Nephron (organoid): ENCODE measurements around the gene NDST1.

Experiments
- H3K27ac Mint-ChIP-seq, 3 experiments: 2 replicates each; pipeline ENCODE4 v1.8.0; 2020; ENCODE audit warnings: mixed read lengths in 3 of 3, mild to moderate bottlenecking in 2 of 3, moderate library complexity in 1 of 3
- H3K27me3 Mint-ChIP-seq: 2 replicates; pipeline ENCODE4 v1.8.0; 2021; ENCODE audit warnings: low read depth, mild to moderate bottlenecking, moderate library complexity, mixed read lengths
- H3K36me3 Mint-ChIP-seq: 2 replicates; pipeline ENCODE4 v1.8.0; 2020; ENCODE audit warnings: low read depth, mixed read lengths
- H3K4me1 Mint-ChIP-seq: 2 replicates; pipeline ENCODE4 v1.8.0; 2020; ENCODE audit warnings: mixed read lengths
- H3K4me3 Mint-ChIP-seq, 3 experiments: 2 replicates each; pipeline ENCODE4 v1.8.0; 2020; ENCODE audit warnings: mild to moderate bottlenecking in 3 of 3, mixed read lengths in 3 of 3, moderate library complexity in 2 of 3
- H3K9me3 Mint-ChIP-seq: 2 replicates; pipeline ENCODE4 v1.8.0; 2020; ENCODE audit warnings: mixed read lengths
- CTCF ChIP-seq, 3 experiments: fragments of 200-600 bp; sonication (generic); IDR thresholded peaks; one replicate each; pipeline ENCODE4 v1.5.0; 2021; ENCODE audit warnings: antibody characterized with exemption in 3 of 3; ENCODE audit not compliant: unreplicated experiment in 3 of 3

Gene NDST1

GRCh38 chr5:150556106-150556505, 48.2 kb downstream of the NDST1 start:
- H3K27me3 Mint-ChIP-seq = no peaks in the 10 kb centered on the region
- H3K36me3 Mint-ChIP-seq = peaks cover 23% of the 10 kb centered on the region
- TF ChIP-seq CTCF (IDR thresholded peaks at IDR 0.05; ENCODE audit: unreplicated experiment in 3 of 3) = no peak
- H3K4me3 Mint-ChIP-seq = no peak overlapping the region
- H3K4me1 Mint-ChIP-seq = peaks cover 15% of the 10 kb centered on the region
- H3K27ac Mint-ChIP-seq = no peak overlapping the region
- no peaks in the 10 kb centered on the region for H3K9me3 Mint-ChIP-seq

- H3K27ac Mint-ChIP-seq = peak overlapping the region in 1 of 3 experiments; percentile 26
- peaks cover 15% of the 10 kb centered on the region for H3K36me3 Mint-ChIP-seq
- no peak for TF ChIP-seq CTCF (IDR thresholded peaks at IDR 0.05; ENCODE audit: unreplicated experiment in 3 of 3)
- H3K4me3 Mint-ChIP-seq = no peak overlapping the region
- peaks cover 15% of the 10 kb centered on the region for H3K4me1 Mint-ChIP-seq
- H3K27me3 Mint-ChIP-seq = no peaks in the 10 kb centered on the region
- H3K9me3 Mint-ChIP-seq = no peaks in the 10 kb centered on the region
Measured at GRCh38 chr5:150556859-150557508, 49.1 kb downstream of the NDST1 start.

- no peak for TF ChIP-seq CTCF (IDR thresholded peaks at IDR 0.05; ENCODE audit: unreplicated experiment in 3 of 3)
- Mint-ChIP-seq H3K4me3 (no peak overlapping the region), H3K27ac (no peak overlapping the region), H3K9me3 (no peaks in the 10 kb centered on the region), H3K4me1 (peaks cover 15% of the 10 kb centered on the region), H3K36me3 (peaks cover 9% of the 10 kb centered on the region), H3K27me3 (no peaks in the 10 kb centered on the region)
Measured at GRCh38 chr5:150557509-150557872, 49.6 kb downstream of the NDST1 start.

- Mint-ChIP-seq H3K9me3 (peaks cover 4% of the 10 kb centered on the region), H3K4me3 (no peak overlapping the region), H3K27me3 (no peaks in the 10 kb centered on the region), H3K4me1 (peaks cover 15% of the 10 kb centered on the region), H3K27ac (no peak overlapping the region), H3K36me3 (peaks cover 11% of the 10 kb centered on the region)
- TF ChIP-seq CTCF (IDR thresholded peaks at IDR 0.05; ENCODE audit: unreplicated experiment in 3 of 3) = no peak
Measured at GRCh38 chr5:150558088-150558621, 50.2 kb downstream of the NDST1 start.

GRCh38 chr5:150559088-150559487, 51.2 kb downstream of the NDST1 start:
- no peaks in the 10 kb centered on the region for H3K27me3 Mint-ChIP-seq
- H3K4me3 Mint-ChIP-seq = no peak overlapping the region
- no peak overlapping the region for H3K27ac Mint-ChIP-seq
- H3K36me3 Mint-ChIP-seq = peaks cover 11% of the 10 kb centered on the region
- TF ChIP-seq CTCF (IDR thresholded peaks at IDR 0.05; ENCODE audit: unreplicated experiment in 3 of 3) = no peak
- peaks cover 15% of the 10 kb centered on the region for H3K4me1 Mint-ChIP-seq
- peaks cover 4% of the 10 kb centered on the region for H3K9me3 Mint-ChIP-seq

GRCh38 chr5:150559701-150560100, 51.8 kb downstream of the NDST1 start:
- Mint-ChIP-seq H3K27me3 (no peaks in the 10 kb centered on the region), H3K36me3 (peaks cover 11% of the 10 kb centered on the region), H3K4me3 (no peak overlapping the region), H3K9me3 (peaks cover 4% of the 10 kb centered on the region), H3K4me1 (peaks cover 15% of the 10 kb centered on the region), H3K27ac (no peak overlapping the region)
- TF ChIP-seq CTCF (IDR thresholded peaks at IDR 0.05; ENCODE audit: unreplicated experiment in 3 of 3) = no peak
